Right lobe of liver (tissue), 4 donors: ENCODE data around the gene CACNB4.

Experiments used
- POLR2A ChIP-seq: fragments of 450-650 bp; IDR thresholded peaks from one replicate; pipeline ENCODE4 v1.6.1; 2017; ENCODE audit warnings: antibody characterized with exemption, mild to moderate bottlenecking
- TF ChIP-seq, protein P1 (sequence below), 4 donors: fragments of 200-600 bp in 3 of 4; fragments of 450-650 bp in 1 of 4; IDR thresholded peaks; one replicate each; pipeline versions ENCODE4 v1.5.1 to v1.8.0; 2016 to 2022; ENCODE audit warnings: antibody characterized with exemption in 4 of 4, mild to moderate bottlenecking in 2 of 4
- donor health status: DM: no; HTN: no; CAD: no.
- donor health status: DM: no; HTN: no; CAD: no.
- donor health status: DM: no; HTN: yes; CAD: no.

DNA sequence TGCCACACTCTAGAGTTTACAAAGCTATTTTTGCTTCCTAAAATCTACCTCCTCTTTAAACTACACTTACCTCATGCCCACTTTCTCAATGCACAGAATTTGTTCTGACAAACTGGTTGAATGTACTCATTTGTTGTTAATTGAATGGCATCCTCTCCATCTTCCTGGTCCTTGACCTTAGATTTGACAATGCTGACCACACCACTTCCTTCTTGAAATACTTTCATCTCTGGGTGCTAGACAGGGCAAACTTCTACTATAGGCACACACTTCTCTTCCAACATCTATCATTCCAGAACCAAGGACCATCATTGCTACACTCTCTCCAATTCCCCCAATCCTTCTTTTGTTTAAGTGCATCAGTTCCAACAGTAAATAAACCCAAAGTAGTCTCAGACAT is 292.9 kb downstream of the CACNB4 start:
- TF ChIP-seq, protein P1, sequence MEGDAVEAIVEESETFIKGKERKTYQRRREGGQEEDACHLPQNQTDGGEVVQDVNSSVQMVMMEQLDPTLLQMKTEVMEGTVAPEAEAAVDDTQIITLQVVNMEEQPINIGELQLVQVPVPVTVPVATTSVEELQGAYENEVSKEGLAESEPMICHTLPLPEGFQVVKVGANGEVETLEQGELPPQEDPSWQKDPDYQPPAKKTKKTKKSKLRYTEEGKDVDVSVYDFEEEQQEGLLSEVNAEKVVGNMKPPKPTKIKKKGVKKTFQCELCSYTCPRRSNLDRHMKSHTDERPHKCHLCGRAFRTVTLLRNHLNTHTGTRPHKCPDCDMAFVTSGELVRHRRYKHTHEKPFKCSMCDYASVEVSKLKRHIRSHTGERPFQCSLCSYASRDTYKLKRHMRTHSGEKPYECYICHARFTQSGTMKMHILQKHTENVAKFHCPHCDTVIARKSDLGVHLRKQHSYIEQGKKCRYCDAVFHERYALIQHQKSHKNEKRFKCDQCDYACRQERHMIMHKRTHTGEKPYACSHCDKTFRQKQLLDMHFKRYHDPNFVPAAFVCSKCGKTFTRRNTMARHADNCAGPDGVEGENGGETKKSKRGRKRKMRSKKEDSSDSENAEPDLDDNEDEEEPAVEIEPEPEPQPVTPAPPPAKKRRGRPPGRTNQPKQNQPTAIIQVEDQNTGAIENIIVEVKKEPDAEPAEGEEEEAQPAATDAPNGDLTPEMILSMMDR (IDR thresholded peaks at IDR 0.05): no peak
- TF ChIP-seq POLR2A: no peak
